HepG2 (cell line): ENCODE results near the gene NOC4L.

Experiments used
- EEA1 ChIP-seq: sonication (generic); formaldehyde crosslinking; IDR thresholded peaks from 2 replicates; pipeline ENCODE4 v1.5.1; 2020; ENCODE audit warnings: mild to moderate bottlenecking, missing genetic modification reagents, borderline replicate concordance
- EZH2 ChIP-seq: conservative IDR thresholded peaks from 2 replicates; pipeline ENCODE4 v1.6.1; 2012; ENCODE audit warnings: mild to moderate bottlenecking, low read depth, low read length, moderate library complexity
- HBP1 ChIP-seq: IDR thresholded peaks from 2 replicates; pipeline ENCODE4 v1.6.1; 2016; ENCODE audit warnings: low read depth, control low read depth
- POLR2A ChIP-seq, 2 experiments: IDR thresholded peaks; 2 replicates each; pipeline ENCODE4 v1.6.1; 2011; ENCODE audit warnings: low read depth in 2 of 2, low read length in 2 of 2, mild to moderate bottlenecking in 1 of 2, moderate library complexity in 1 of 2; ENCODE audit not compliant: insufficient read depth in 1 of 2
- POLR2AphosphoS5 ChIP-seq: IDR thresholded peaks from 2 replicates; pipeline ENCODE4 v1.6.1; 2012; ENCODE audit warnings: low read depth, low read length
- REST ChIP-seq, 2 experiments: IDR thresholded peaks; 2 replicates each; pipeline ENCODE4 v1.6.1; 2011 to 2012; ENCODE audit warnings: low read length in 2 of 2, borderline replicate concordance in 1 of 2, low read depth in 1 of 2, mild to moderate bottlenecking in 1 of 2, moderate library complexity in 1 of 2
- RNF219 ChIP-seq: sonication (generic); formaldehyde crosslinking; IDR thresholded peaks from 2 replicates; pipeline ENCODE4 v1.5.0; 2020; ENCODE audit warnings: mild to moderate bottlenecking, missing genetic modification reagents
- SNAI1 ChIP-seq: sonication (generic); formaldehyde crosslinking; IDR thresholded peaks from 2 replicates; pipeline ENCODE4 v1.5.0; 2020; ENCODE audit warnings: mild to moderate bottlenecking, missing genetic modification reagents, borderline replicate concordance
- ZFX ChIP-seq: sonication (generic); formaldehyde crosslinking; IDR thresholded peaks from 2 replicates; pipeline ENCODE4 v1.4.0; 2020; ENCODE audit warnings: mild to moderate bottlenecking, low read depth, missing genetic modification reagents, moderate library complexity
- ZNF225 ChIP-seq: sonication (generic); formaldehyde crosslinking; IDR thresholded peaks from 2 replicates; pipeline ENCODE4 v1.4.0; 2020; ENCODE audit warnings: mild to moderate bottlenecking, missing genetic modification reagents
- ZNF75D ChIP-seq: sonication (generic); formaldehyde crosslinking; IDR thresholded peaks from 2 replicates; pipeline ENCODE4 v1.8.1; 2023; ENCODE audit warnings: missing genetic modification reagents, mild to moderate bottlenecking, borderline replicate concordance
- ZNF782 ChIP-seq: sonication (generic); formaldehyde crosslinking; IDR thresholded peaks from 2 replicates; pipeline ENCODE4 v1.4.0; 2020; ENCODE audit warnings: missing genetic modification reagents, mild to moderate bottlenecking, borderline replicate concordance
- TF ChIP-seq, protein P1 (sequence below): sonication (generic); formaldehyde crosslinking; IDR thresholded peaks from 2 replicates; pipeline ENCODE4 v1.5.0; 2020; ENCODE audit warnings: mild to moderate bottlenecking, missing genetic modification reagents, moderate library complexity

DNA sequence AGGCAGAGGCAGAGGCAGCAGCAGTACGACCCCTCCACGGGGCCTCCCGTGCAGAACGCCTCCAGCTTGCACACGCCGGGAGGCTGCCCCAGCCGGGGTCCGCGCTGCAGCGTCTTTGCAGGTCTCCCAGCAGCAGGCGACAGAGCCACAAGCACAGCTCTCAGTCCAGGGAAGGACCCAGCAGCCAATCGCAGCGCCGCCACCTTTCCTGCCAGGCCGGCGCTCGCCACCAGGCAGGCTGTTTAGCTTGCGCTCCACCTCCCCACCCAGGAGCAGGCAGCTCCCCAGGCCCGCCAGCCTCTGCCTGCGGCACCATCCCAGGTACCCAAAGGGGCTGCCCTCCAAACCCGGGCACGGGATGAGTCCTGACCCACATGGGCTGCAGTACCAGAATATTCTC is 25.4 kb upstream of the NOC4L start:
- TF ChIP-seq, protein P1, sequence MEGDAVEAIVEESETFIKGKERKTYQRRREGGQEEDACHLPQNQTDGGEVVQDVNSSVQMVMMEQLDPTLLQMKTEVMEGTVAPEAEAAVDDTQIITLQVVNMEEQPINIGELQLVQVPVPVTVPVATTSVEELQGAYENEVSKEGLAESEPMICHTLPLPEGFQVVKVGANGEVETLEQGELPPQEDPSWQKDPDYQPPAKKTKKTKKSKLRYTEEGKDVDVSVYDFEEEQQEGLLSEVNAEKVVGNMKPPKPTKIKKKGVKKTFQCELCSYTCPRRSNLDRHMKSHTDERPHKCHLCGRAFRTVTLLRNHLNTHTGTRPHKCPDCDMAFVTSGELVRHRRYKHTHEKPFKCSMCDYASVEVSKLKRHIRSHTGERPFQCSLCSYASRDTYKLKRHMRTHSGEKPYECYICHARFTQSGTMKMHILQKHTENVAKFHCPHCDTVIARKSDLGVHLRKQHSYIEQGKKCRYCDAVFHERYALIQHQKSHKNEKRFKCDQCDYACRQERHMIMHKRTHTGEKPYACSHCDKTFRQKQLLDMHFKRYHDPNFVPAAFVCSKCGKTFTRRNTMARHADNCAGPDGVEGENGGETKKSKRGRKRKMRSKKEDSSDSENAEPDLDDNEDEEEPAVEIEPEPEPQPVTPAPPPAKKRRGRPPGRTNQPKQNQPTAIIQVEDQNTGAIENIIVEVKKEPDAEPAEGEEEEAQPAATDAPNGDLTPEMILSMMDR (CRISPR knock-in tag) = no peak
- TF ChIP-seq REST (IDR thresholded peaks at IDR 0.05; ENCODE audit: borderline replicate concordance in 1 of 2, low read depth in 1 of 2, low read length in 2 of 2) (no peak), RNF219 (no peak), ZNF782 (CRISPR knock-in tag) (no peak), POLR2A (IDR thresholded peaks at IDR 0.05; ENCODE audit: insufficient read depth in 1 of 2, low read depth in 2 of 2, low read length in 2 of 2) (no peak), EZH2 (no peak), ZNF225 (CRISPR knock-in tag) (no peak), ZFX (CRISPR knock-in tag) (no peak), HBP1 (CRISPR knock-in tag) (no peak), SNAI1 (CRISPR knock-in tag) (no peak), ZNF75D (CRISPR knock-in tag) (no peak), POLR2AphosphoS5 (no peak), EEA1 (CRISPR knock-in tag) (no peak)
